Measurements from ENCODE around the gene TTF1. TPM values are rescaled to one million over a fixed set of nuclear protein-coding genes. Genes with fewer than 3 reads are reported as not detected.

Gene TTF1, protein sequence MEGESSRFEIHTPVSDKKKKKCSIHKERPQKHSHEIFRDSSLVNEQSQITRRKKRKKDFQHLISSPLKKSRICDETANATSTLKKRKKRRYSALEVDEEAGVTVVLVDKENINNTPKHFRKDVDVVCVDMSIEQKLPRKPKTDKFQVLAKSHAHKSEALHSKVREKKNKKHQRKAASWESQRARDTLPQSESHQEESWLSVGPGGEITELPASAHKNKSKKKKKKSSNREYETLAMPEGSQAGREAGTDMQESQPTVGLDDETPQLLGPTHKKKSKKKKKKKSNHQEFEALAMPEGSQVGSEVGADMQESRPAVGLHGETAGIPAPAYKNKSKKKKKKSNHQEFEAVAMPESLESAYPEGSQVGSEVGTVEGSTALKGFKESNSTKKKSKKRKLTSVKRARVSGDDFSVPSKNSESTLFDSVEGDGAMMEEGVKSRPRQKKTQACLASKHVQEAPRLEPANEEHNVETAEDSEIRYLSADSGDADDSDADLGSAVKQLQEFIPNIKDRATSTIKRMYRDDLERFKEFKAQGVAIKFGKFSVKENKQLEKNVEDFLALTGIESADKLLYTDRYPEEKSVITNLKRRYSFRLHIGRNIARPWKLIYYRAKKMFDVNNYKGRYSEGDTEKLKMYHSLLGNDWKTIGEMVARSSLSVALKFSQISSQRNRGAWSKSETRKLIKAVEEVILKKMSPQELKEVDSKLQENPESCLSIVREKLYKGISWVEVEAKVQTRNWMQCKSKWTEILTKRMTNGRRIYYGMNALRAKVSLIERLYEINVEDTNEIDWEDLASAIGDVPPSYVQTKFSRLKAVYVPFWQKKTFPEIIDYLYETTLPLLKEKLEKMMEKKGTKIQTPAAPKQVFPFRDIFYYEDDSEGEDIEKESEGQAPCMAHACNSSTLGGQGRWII
- total RNA-seq (ENCODE audit: unreplicated experiment): 22.3 TPM
- long read RNA-seq, partial matches to known transcripts: 6 of 12 reads
- long read RNA-seq, other reads (novel, unspliced or antisense): 6 of 12 reads

DNA sequence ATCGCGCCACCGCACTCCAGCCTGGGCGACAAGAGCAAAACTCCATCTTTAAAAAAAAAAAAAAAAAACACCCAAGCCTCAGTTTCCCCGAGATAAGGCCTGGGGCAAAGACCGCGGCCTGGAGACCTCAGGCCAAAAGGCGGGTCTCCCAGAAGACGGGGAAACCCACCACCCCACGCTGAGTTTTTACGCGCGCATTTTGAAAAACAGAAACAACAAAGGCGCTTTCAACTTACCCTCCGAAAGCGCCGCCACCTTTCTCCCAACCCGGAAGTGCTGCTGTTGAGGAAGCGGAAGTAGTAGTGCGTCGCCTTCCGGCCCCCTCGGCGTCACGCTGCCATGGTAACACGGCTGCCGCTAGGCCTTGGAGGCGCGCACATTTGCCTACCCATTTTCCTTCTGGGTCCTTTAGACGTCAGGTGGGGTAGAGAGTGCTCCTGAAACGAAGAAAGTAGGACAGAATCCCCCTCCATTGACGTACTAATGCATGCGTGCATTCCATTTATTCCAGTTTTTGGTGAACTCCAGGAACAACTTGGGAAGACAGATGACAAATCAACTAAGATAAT is at the start of gene TTF1:
TSS of gene TTF1 (minus strand) at position 287 of the 569 bp plus-strand sequence. CDS start 4,019 bp downstream, outside the sequence.
- Mint-ChIP-seq H3K4me3 (ENCODE audit: unreplicated experiment) (peak within 1 kb of the TSS; percentile 95), H3K4me1 (ENCODE audit: unreplicated experiment) (peaks cover 45% of the 10 kb centered on the region), H3K27me3 (ENCODE audit: unreplicated experiment) (peaks cover 8% of the 10 kb centered on the region), H3K9me3 (ENCODE audit: unreplicated experiment) (no peaks in the 10 kb centered on the region), H3K27ac (ENCODE audit: unreplicated experiment) (peak within 1 kb of the TSS; percentile 94), H3K36me3 (ENCODE audit: low read depth, unreplicated experiment) (peaks cover 8% of the 10 kb centered on the region)
- TF ChIP-seq, protein P1, sequence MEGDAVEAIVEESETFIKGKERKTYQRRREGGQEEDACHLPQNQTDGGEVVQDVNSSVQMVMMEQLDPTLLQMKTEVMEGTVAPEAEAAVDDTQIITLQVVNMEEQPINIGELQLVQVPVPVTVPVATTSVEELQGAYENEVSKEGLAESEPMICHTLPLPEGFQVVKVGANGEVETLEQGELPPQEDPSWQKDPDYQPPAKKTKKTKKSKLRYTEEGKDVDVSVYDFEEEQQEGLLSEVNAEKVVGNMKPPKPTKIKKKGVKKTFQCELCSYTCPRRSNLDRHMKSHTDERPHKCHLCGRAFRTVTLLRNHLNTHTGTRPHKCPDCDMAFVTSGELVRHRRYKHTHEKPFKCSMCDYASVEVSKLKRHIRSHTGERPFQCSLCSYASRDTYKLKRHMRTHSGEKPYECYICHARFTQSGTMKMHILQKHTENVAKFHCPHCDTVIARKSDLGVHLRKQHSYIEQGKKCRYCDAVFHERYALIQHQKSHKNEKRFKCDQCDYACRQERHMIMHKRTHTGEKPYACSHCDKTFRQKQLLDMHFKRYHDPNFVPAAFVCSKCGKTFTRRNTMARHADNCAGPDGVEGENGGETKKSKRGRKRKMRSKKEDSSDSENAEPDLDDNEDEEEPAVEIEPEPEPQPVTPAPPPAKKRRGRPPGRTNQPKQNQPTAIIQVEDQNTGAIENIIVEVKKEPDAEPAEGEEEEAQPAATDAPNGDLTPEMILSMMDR (IDR thresholded peaks at IDR 0.05; ENCODE audit: unreplicated experiment): no peak
- peak; percentile 92 for DNase-seq (ENCODE audit: low spot score)

DNA sequence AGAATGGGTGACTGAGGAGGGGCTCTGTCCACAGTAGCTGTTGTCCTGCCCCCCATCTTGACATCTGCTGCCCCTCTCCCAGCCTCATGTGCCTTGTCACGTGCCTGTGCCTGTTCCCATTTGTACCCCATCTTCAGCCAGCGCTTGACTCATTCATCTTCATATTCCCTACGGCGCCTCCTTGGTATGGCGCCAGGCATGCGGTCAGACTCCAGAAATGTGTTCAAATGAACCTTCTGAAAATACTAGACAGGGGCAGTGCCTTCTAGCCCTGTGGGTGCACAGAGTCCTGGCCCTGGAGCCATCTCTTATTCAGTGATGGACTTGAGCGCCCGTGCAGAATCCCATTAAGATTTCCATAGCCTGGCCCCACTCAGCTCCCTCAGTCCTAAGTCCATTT is 49.6 kb upstream of the TTF1 start:
- Mint-ChIP-seq H3K4me1 (ENCODE audit: unreplicated experiment) (no peaks in the 10 kb centered on the region), H3K9me3 (ENCODE audit: unreplicated experiment) (no peaks in the 10 kb centered on the region), H3K36me3 (ENCODE audit: low read depth, unreplicated experiment) (no peaks in the 10 kb centered on the region), H3K27ac (ENCODE audit: unreplicated experiment) (no peak overlapping the region), H3K4me3 (ENCODE audit: unreplicated experiment) (no peak overlapping the region), H3K27me3 (ENCODE audit: unreplicated experiment) (peaks cover 3% of the 10 kb centered on the region)
- TF ChIP-seq, protein P1 (IDR thresholded peaks at IDR 0.05; ENCODE audit: unreplicated experiment): no peak
- DNase-seq (ENCODE audit: low spot score): no peak

DNA sequence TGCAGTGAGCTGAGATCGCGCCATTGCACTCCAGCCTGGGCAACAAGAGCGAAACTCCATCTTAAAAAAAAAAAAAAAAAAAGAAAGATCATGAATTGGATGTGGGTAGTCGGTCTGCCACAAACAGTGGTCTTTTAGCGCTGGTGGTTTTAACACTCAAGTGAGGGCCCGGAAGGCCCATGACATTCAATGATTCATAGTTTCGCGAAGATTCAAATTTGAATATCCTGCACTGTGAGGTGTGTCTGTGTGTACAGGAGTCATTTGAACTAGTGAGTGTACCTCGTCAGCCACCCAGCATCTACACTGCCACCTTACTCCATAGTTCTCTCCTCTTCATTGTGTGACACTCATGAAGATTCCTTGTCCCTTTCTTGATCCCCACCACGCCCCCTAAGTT is 44.6 kb upstream of the TTF1 start:
- no peak overlapping the region for H3K27ac Mint-ChIP-seq (ENCODE audit: unreplicated experiment)
- TF ChIP-seq, protein P1 (IDR thresholded peaks at IDR 0.05; ENCODE audit: unreplicated experiment): no peak
- no peak for DNase-seq (ENCODE audit: low spot score)
- no peaks in the 10 kb centered on the region for H3K36me3 Mint-ChIP-seq (ENCODE audit: low read depth, unreplicated experiment)
- H3K4me1 Mint-ChIP-seq (ENCODE audit: unreplicated experiment): peaks cover 5% of the 10 kb centered on the region
- peaks cover 3% of the 10 kb centered on the region for H3K27me3 Mint-ChIP-seq (ENCODE audit: unreplicated experiment)
- H3K4me3 Mint-ChIP-seq (ENCODE audit: unreplicated experiment): no peak overlapping the region
- no peaks in the 10 kb centered on the region for H3K9me3 Mint-ChIP-seq (ENCODE audit: unreplicated experiment)

DNA sequence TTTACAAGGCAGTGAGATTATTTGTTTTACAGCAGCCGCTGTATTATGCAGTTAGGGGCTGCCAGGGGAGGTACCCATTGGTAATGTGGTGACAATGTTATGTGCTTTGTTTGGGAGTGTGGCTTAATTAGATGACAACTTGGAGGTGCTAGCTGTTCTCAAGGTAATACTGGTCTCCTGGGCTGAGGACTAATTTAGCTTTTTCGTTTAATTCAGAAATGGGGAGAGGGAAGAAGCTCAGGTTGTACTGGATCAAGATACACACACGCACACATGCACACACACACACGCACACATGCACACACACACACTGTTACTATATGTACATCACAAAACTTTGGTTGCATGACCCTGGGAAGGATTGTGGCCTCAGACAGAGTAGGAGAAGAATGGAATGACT is 41.3 kb upstream of the TTF1 start:
- H3K27ac Mint-ChIP-seq (ENCODE audit: unreplicated experiment): no peak overlapping the region
- H3K36me3 Mint-ChIP-seq (ENCODE audit: low read depth, unreplicated experiment): no peaks in the 10 kb centered on the region
- no peak overlapping the region for H3K4me3 Mint-ChIP-seq (ENCODE audit: unreplicated experiment)
- peaks cover 14% of the 10 kb centered on the region for H3K4me1 Mint-ChIP-seq (ENCODE audit: unreplicated experiment)
- TF ChIP-seq, protein P1 (IDR thresholded peaks at IDR 0.05; ENCODE audit: unreplicated experiment): no peak
- no peaks in the 10 kb centered on the region for H3K9me3 Mint-ChIP-seq (ENCODE audit: unreplicated experiment)
- H3K27me3 Mint-ChIP-seq (ENCODE audit: unreplicated experiment): peaks cover 3% of the 10 kb centered on the region
- no peak for DNase-seq (ENCODE audit: low spot score)
